Duodenal mucosa (tissue), 2 donors: ENCODE results near the gene H1-8.

Experiments
- H3K27ac ChIP-seq: one replicate; pipeline ENCODE4 v1.7.0; 2013; ENCODE audit warnings: low read depth, low read length
- H3K27me3 ChIP-seq, 2 donors: one replicate each; pipeline ENCODE4 v1.7.0; 2013; ENCODE audit warnings: low read length in 2 of 2, control low read depth in 1 of 2; ENCODE audit not compliant: insufficient read depth in 2 of 2, control insufficient read depth in 1 of 2
- H3K36me3 ChIP-seq, 2 donors: one replicate each; pipeline ENCODE4 v1.7.0; 2013; ENCODE audit warnings: low read length in 2 of 2, control low read depth in 1 of 2; ENCODE audit not compliant: insufficient read depth in 2 of 2, control insufficient read depth in 1 of 2
- H3K4me1 ChIP-seq, 2 donors: one replicate each; pipeline ENCODE4 v1.7.0; 2013; ENCODE audit warnings: low read length in 2 of 2, control low read depth in 1 of 2; ENCODE audit not compliant: insufficient read depth in 2 of 2, control insufficient read depth in 1 of 2
- H3K4me3 ChIP-seq, 2 donors: one replicate each; pipeline ENCODE4 v1.7.0; 2013; ENCODE audit warnings: low read length in 2 of 2, low read depth in 1 of 2
- H3K9ac ChIP-seq, 2 donors: one replicate each; pipeline ENCODE4 v1.7.0; 2013; ENCODE audit warnings: low read length in 2 of 2, low read depth in 1 of 2
- H3K9me3 ChIP-seq, 2 donors: one replicate each; pipeline ENCODE4 v1.7.0; 2013; ENCODE audit warnings: low read length in 2 of 2, control low read depth in 1 of 2; ENCODE audit not compliant: control insufficient read depth in 1 of 2

Gene H1-8

DNA sequence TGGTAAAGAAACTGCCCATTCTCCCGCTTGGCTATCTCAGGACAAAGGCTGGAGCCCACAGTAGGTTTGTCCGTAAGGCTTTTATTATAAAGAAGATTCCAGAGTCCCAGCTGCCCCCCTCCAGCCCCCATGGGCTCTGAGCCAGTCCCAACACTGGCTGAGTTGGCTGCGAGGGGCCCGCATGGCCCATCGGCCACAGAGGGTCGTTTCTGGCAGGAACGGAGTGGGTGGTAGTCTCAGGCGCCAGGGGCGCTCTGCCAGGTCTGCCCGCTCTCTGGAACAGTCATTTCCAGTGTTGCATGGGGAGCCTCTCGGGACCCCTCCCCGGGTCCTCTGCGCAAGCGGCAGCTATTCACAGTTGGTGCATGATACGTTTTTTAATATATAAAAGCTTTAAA is 12.2 kb downstream of the H1-8 start:
- no peak overlapping the region for H3K9ac ChIP-seq
- H3K36me3 ChIP-seq = peaks cover 0 to 4% of the 10 kb centered on the region in 2 donors
- H3K4me3 ChIP-seq = no peak overlapping the region
- H3K27me3 ChIP-seq = no peaks in the 10 kb centered on the region
- no peaks in the 10 kb centered on the region for H3K9me3 ChIP-seq
- H3K27ac ChIP-seq = no peak overlapping the region
- peaks cover 12 to 17% of the 10 kb centered on the region in 2 donors for H3K4me1 ChIP-seq

- Histone ChIP-seq H3K9me3 (no peaks in the 10 kb centered on the region), H3K36me3 (peaks cover 0 to 6% of the 10 kb centered on the region in 2 donors), H3K27ac (no peak overlapping the region), H3K4me1 (peaks cover 14 to 17% of the 10 kb centered on the region in 2 donors), H3K27me3 (no peaks in the 10 kb centered on the region), H3K4me3 (no peak overlapping the region), H3K9ac (no peak overlapping the region)
Observed at GRCh38 chr3:129555616-129556357, 12.8 kb downstream of the H1-8 start.

- Histone ChIP-seq H3K4me1 (peaks cover 17 to 20% of the 10 kb centered on the region in 2 donors), H3K27ac (no peak overlapping the region), H3K4me3 (no peak overlapping the region), H3K36me3 (peaks cover 0 to 6% of the 10 kb centered on the region in 2 donors), H3K9me3 (no peaks in the 10 kb centered on the region), H3K9ac (no peak overlapping the region), H3K27me3 (no peaks in the 10 kb centered on the region)
Observed at GRCh38 chr3:129556358-129556695, 13.4 kb downstream of the H1-8 start.

DNA sequence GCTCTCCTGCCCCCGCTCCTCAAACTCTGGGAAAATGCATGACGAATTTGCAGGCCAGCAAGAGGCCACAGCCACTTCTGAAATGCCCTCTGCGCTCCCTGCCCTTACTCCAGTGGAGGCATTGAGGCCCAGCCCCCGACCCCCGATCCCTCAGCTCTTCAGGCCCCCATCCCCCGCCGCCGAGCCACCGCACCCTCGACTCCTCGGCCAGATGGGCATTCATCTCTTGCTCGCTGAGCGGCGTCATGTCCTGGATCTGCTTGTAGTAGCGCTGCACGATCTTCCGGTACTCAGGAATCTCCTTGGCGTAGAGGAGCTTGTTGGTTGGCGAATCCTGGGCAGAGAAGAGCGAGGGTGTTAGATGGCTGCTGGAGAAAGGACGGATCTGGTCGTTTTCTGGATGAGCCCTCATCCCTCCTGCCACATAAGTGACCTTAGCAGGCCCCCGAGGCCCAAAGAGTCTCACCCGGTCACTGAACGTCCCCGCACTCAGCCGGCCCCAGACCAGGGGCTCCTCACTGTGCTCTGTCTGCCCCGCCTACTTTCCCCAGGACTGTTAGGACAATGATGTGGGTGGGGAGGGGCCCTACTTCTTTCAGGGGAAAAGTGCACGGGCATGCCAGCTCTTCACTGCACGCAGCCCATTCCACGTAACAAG is 14.0 kb downstream of the H1-8 start:
- no peaks in the 10 kb centered on the region for H3K27me3 ChIP-seq
- no peaks in the 10 kb centered on the region for H3K9me3 ChIP-seq
- no peak overlapping the region for H3K9ac ChIP-seq
- H3K4me3 ChIP-seq = no peak overlapping the region
- no peak overlapping the region for H3K27ac ChIP-seq
- H3K36me3 ChIP-seq = peaks cover 0 to 6% of the 10 kb centered on the region in 2 donors
- H3K4me1 ChIP-seq = peaks cover 17 to 21% of the 10 kb centered on the region in 2 donors

- Histone ChIP-seq H3K27me3 (no peaks in the 10 kb centered on the region), H3K4me3 (no peak overlapping the region), H3K4me1 (peaks cover 17 to 21% of the 10 kb centered on the region in 2 donors), H3K36me3 (peaks cover 0 to 10% of the 10 kb centered on the region in 2 donors), H3K27ac (no peak overlapping the region), H3K9me3 (no peaks in the 10 kb centered on the region), H3K9ac (no peak overlapping the region)
Observed at GRCh38 chr3:129557548-129557894, 14.5 kb downstream of the H1-8 start.

DNA sequence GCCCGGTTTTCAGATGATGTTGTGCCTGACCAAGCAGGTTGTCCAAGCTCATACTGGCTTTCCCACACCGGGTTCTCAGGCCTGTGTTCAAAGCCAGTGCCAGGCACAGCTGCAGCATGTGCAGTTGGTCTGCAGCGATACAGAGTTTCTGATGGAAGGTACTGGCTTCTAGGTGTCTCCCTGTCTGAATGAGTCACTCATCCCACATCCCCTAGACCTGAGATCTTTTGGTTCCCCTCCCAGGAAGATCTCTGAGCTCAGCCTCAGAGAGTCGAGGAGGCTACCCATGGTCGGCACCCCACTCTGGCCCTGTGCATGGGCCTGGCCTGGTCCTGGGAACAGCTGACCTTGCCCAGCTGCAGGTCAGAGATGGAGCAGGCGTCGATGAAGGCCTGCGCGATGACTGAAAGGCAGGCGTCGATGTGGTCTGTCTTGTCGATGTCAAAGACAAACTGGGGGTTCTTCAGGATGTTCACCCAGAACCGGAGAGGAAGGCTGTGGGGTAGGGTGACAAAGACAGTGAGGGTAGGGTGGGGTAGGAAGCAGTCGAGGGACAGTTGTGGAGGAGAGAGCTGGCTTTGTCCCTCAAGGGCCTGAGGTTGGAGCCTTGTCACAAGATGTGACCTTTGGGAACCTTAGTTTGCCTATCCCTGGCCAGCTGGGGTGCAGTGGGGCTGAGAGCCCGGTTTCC is 15.3 kb downstream of the H1-8 start:
- Histone ChIP-seq H3K27me3 (no peaks in the 10 kb centered on the region), H3K36me3 (peaks cover 0 to 17% of the 10 kb centered on the region in 2 donors), H3K4me1 (peaks cover 16 to 21% of the 10 kb centered on the region in 2 donors), H3K4me3 (no peak overlapping the region), H3K9me3 (no peaks in the 10 kb centered on the region), H3K9ac (no peak overlapping the region), H3K27ac (no peak overlapping the region)

DNA sequence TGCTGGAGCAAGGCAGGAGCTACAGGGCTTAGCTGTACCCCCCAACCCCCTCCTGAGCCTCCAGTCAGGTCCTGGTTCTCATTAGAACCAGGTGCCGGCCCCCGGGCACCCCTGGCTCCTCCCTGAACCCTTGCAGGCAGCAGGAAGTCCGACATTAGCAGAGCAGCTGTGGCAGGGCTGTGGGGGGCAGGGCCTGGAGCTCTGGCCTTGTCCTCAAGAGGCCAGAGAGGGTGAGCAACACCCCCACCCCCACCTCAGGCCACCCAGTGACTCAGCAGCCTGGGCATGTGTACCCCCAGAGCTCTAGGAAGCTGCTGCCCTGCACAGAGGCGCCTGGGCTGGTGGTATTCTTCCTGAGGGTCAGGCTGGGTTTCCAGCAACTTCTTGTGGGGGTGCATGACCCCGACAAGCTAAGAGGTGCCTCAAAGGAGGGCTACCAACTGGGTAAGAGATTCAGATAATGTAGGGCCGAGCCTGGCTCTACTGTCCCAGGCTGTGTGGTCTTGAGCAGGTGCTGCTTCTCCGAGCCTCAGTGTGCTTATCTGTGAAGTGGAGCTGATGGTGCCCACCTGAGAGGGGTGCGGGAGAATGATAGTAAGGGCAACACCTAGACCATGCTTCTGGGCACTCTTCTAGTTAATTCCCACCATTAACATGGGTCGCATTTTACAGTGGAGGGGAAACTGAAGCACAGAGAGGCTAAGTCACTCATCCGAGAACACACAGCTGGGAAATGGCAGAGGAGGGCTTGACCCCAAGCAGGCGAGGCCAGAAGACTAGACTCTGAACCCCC is 16.0 kb downstream of the H1-8 start:
- Histone ChIP-seq H3K4me3 (no peak overlapping the region), H3K4me1 (peaks cover 8 to 21% of the 10 kb centered on the region in 2 donors), H3K9ac (no peak overlapping the region), H3K27me3 (no peaks in the 10 kb centered on the region), H3K36me3 (peaks cover 0 to 20% of the 10 kb centered on the region in 2 donors), H3K9me3 (no peaks in the 10 kb centered on the region), H3K27ac (no peak overlapping the region)

DNA sequence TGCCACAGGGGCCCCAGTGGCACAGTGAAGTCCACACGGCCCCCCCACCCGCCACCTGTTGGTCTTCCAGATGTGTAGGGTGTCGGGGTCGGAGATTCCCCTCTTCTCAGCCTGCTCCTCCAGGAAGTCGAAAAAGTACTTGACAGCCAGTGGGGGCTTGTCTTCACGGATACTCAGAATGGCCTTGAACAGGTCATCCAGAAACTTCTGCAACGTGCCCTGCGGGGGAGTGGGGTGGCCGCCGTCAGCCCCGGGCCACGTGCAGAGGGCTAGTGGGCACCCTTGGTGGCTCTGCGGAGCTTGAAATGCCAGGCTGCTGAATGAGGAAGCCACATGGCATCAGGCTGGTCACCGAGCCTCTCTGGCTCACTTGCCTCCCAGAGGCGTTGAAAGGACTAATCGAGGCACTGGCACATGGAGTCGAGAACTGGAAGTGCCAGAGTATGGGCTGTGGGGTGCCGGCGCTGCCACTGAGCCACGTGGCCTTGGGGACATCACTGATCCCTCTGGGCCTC is 16.6 kb downstream of the H1-8 start:
- H3K9ac ChIP-seq = no peak overlapping the region
- no peaks in the 10 kb centered on the region for H3K9me3 ChIP-seq
- peaks cover 7 to 17% of the 10 kb centered on the region in 2 donors for H3K4me1 ChIP-seq
- H3K27me3 ChIP-seq = no peaks in the 10 kb centered on the region
- peaks cover 0 to 20% of the 10 kb centered on the region in 2 donors for H3K36me3 ChIP-seq
- peak overlapping the region; percentile 56 for H3K27ac ChIP-seq
- no peak overlapping the region for H3K4me3 ChIP-seq

GRCh38 chr3:129560269-129560787 is 17.4 kb downstream of the H1-8 start:
- no peaks in the 10 kb centered on the region for H3K27me3 ChIP-seq
- H3K36me3 ChIP-seq = peaks cover 0 to 23% of the 10 kb centered on the region in 2 donors
- H3K4me3 ChIP-seq = no peak overlapping the region
- no peaks in the 10 kb centered on the region for H3K9me3 ChIP-seq
- H3K4me1 ChIP-seq = peaks cover 7 to 17% of the 10 kb centered on the region in 2 donors
- H3K9ac ChIP-seq = no peak overlapping the region
- H3K27ac ChIP-seq = peak overlapping the region; percentile 56
